Kidney epithelial cell (primary cell): ENCODE data around the gene LRBA. TPM values are rescaled to one million over a fixed set of nuclear protein-coding genes. Genes with fewer than 3 reads are reported as not detected.
A peak's percentile ranks its signal among the peaks of the same experiment; 100 is the strongest.

Experiments used
- DNase-seq: peaks from one replicate; pipeline ENCODE4 v3.0.0-alpha.2; 2010; ENCODE audit warnings: low read depth
- H3K27me3 ChIP-seq: 2 replicates; pipeline ENCODE4 v1.6.0; 2011; ENCODE audit warnings: low read length; ENCODE audit not compliant: control insufficient read depth, insufficient read depth
- H3K36me3 ChIP-seq: 2 replicates; pipeline ENCODE4 v1.5.1; 2011; ENCODE audit warnings: low read length; ENCODE audit not compliant: control insufficient read depth, insufficient read depth
- H3K4me3 ChIP-seq: 2 replicates; pipeline ENCODE4 v1.5.1; 2011; ENCODE audit warnings: low read depth, mild to moderate bottlenecking, control low read depth, low read length
- total RNA-seq: library from RNA; depleted of rRNA; stranded (reverse); fragments of >200 nt; gene quantifications from 2 replicates; pipeline ENCODE4 v1.2.3, GENCODE V29; 2015
- TF ChIP-seq, protein P1 (sequence below): IDR thresholded peaks from 2 replicates; pipeline ENCODE4 v1.5.1; 2011; ENCODE audit warnings: mild to moderate bottlenecking, moderate library complexity, low read length, control low read depth, inconsistent platforms; ENCODE audit not compliant: insufficient read depth, poor library complexity, severe bottlenecking

LRBA gene
- total RNA-seq, 1 donor from 2014 or later, result 85.2 TPM

DNA sequence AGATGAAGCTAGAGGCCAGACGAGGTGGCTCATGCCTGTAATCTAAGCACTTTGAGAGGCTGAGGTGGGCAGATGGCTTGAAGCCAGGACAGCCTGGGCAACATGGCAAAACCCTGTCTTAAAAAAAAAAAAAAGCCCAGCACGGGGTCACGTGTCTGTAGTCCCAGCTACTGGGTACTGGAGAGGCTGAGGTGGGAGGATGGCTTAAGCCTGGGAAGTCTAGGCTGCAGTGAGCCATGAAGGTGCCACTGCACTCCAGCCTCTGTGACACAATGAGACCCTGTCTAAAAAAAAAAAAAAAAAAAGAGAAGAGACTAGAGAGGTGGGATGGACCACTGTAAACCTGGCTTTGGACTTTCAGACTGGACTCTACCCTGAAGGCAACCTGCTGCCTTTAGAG is 10.7 kb upstream of the LRBA start:
- DNase-seq, result no peak
- TF ChIP-seq, protein P1, sequence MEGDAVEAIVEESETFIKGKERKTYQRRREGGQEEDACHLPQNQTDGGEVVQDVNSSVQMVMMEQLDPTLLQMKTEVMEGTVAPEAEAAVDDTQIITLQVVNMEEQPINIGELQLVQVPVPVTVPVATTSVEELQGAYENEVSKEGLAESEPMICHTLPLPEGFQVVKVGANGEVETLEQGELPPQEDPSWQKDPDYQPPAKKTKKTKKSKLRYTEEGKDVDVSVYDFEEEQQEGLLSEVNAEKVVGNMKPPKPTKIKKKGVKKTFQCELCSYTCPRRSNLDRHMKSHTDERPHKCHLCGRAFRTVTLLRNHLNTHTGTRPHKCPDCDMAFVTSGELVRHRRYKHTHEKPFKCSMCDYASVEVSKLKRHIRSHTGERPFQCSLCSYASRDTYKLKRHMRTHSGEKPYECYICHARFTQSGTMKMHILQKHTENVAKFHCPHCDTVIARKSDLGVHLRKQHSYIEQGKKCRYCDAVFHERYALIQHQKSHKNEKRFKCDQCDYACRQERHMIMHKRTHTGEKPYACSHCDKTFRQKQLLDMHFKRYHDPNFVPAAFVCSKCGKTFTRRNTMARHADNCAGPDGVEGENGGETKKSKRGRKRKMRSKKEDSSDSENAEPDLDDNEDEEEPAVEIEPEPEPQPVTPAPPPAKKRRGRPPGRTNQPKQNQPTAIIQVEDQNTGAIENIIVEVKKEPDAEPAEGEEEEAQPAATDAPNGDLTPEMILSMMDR, result no peak
- Histone ChIP-seq H3K4me3 (no peak overlapping the region), H3K27me3 (no peaks in the 10 kb centered on the region), H3K36me3 (no peaks in the 10 kb centered on the region)

GRCh38 chr4:151022586-151022985 is 7.5 kb upstream of the LRBA start:
- Histone ChIP-seq H3K4me3 (no peak overlapping the region), H3K36me3 (no peaks in the 10 kb centered on the region), H3K27me3 (no peaks in the 10 kb centered on the region)
- TF ChIP-seq, protein P1, result no peak
- DNase-seq, result no peak

DNA sequence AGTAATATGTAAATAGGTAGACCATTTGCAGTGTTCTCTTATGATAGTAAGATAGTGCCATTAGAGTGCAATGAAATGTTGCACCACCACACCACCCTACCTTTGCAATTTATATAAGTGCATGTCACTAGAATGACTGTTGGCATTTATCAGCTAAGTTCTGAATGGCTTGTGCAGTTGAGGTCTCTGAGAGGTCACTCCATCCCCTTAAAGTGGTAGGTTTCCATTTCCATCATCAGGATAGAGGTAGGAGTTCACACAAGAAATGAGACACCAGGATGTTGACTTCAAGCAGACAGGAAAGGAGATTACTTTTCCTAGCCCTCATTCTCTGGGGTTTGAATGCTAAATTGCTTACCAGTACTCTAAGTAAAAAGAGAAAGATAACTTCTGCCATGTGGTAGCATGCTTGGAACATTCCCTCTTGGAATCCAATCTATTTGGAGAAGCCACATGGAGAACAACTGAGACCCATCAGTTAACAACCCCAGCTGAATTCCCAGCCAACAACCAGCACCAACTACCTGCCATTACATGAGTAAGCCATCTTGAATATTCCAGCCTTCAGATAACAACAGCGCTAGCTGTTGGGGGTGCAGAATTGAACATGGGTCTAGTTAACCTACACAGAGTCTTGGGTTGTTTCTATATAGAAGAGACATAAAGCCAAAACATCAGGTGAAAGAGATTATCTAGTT is 6.7 kb upstream of the LRBA start:
- Histone ChIP-seq H3K4me3 (no peak overlapping the region), H3K27me3 (no peaks in the 10 kb centered on the region), H3K36me3 (no peaks in the 10 kb centered on the region)
- DNase-seq, result no peak
- TF ChIP-seq, protein P1, result no peak

- DNase-seq, result no peak
- H3K36me3 ChIP-seq, result no peaks in the 10 kb centered on the region
- TF ChIP-seq, protein P1, result no peak
- no peaks in the 10 kb centered on the region for H3K27me3 ChIP-seq
- H3K4me3 ChIP-seq, result peak overlapping the region; percentile 97
Measured at GRCh38 chr4:151015459-151016347, 619 bp upstream of the LRBA start.

- no peaks in the 10 kb centered on the region for H3K36me3 ChIP-seq
- H3K27me3 ChIP-seq, result no peaks in the 10 kb centered on the region
- peak overlapping the region; percentile 97 for H3K4me3 ChIP-seq
- DNase-seq, result no peak
- TF ChIP-seq, protein P1, result no peak
Measured at GRCh38 chr4:151013944-151014343, 1.1 kb downstream of the LRBA start.

GRCh38 chr4:151013491-151013890 is 1.6 kb downstream of the LRBA start:
- Histone ChIP-seq H3K36me3 (no peaks in the 10 kb centered on the region), H3K27me3 (no peaks in the 10 kb centered on the region), H3K4me3 (peak overlapping the region; percentile 97)
- DNase-seq, result no peak
- TF ChIP-seq, protein P1, result no peak
